ENCODE measurements around the gene EEFSEC. TPM values are rescaled to one million over a fixed set of nuclear protein-coding genes. Genes with fewer than 3 reads are reported as not detected.

Gene EEFSEC
- total and polyA plus RNA-seq, 2 of the 4 experiments (the other 2 are of a cell fraction) = 4.5 to 9.3 TPM

DNA sequence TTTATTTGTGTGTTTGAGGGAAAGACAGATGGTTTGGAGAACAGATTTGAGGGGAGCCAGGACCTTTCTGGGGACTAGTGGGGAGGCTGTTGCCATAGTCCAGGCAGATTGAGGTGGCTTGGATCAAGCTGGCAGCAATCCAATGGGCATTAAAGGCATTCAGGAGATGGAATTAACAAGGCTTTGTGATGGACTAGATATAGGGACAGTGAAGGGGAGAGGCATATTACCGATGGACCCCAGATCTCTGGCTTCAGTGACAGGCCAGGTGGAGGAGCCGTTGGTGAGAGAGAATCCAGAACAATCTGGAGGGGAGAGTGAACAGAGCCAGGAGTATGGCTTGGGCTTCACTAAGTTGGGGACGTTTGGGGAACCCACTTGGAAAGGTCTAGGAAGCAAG, 124.8 kb downstream of the EEFSEC start:
- Histone ChIP-seq H4K5ac (ENCODE audit: low read depth, low read length) (0 out of 2 replicates have a peak overlapping the region, but pooled peaks have one; percentile 38), H3K18ac (ENCODE audit: low read depth, low read length) (peak overlapping the region; percentile 20; the same call in 1 of the 2 replicates), H2BK5ac (ENCODE audit: low read depth, low read length, poor library complexity, severe bottlenecking) (no peak overlapping the region), H4K8ac (ENCODE audit: low read depth in 2 of 2, low read length in 2 of 2) (peak overlapping the region in 1 of 2 experiments; percentile 50; a peak in 1 of 4 replicates), H3K9ac (ENCODE audit: low read depth, low read length) (no peak overlapping the region), H2AK9ac (replicated peaks; ENCODE audit: low read depth, low read length, poor library complexity) (peak overlapping the region; percentile 71), H3K4me2 (ENCODE audit: low read depth, low read length) (no peak overlapping the region), H3K56ac (ENCODE audit: extremely low read depth, insufficient read depth, low read length) (no peak overlapping the region), H3K4me3 (ENCODE audit: insufficient read depth, low read depth, low read length) (no peak overlapping the region), H3K27me3 (ENCODE audit: control insufficient read depth, insufficient read depth, low read length) (no peaks in the 10 kb centered on the region), H2BK20ac (ENCODE audit: low read depth, low read length) (peak overlapping the region; percentile 52; the same call in 1 of the 2 replicates), H3K9me1 (ENCODE audit: insufficient read depth, low read length) (peaks cover 31% of the 10 kb centered on the region), H3K36me3 (ENCODE audit: control insufficient read depth, insufficient read depth, low read length) (no peaks in the 10 kb centered on the region), H2BK120ac (ENCODE audit: low read depth, low read length) (peak overlapping the region; percentile 49; the same call in 1 of the 2 replicates), H3K23ac (ENCODE audit: low read depth, low read length) (no peak overlapping the region), H3K4ac (ENCODE audit: low read depth, low read length) (peak overlapping the region; percentile 62), H2BK15ac (ENCODE audit: low read depth, low read length) (0 out of 3 replicates have a peak overlapping the region, but pooled peaks have one; percentile 10), H3K79me1 (ENCODE audit: low read depth in 1 of 2, low read length in 2 of 2) (peaks cover 2 to 27% of the 10 kb centered on the region in 2 experiments; a peak in 1 of 4 replicates), H2AK5ac (ENCODE audit: low read depth, low read length) (peak overlapping the region; percentile 65), H2AFZ (replicated peaks; ENCODE audit: low read length, poor library complexity) (no peak overlapping the region), H3K4me1 (ENCODE audit: control insufficient read depth, insufficient read depth, low read length) (peaks cover 39% of the 10 kb centered on the region), H4K20me1 (ENCODE audit: insufficient read depth, low read length) (peaks cover 6% of the 10 kb centered on the region; the same call in 1 of the 2 replicates), H3K9me3 (ENCODE audit: control insufficient read depth, insufficient read depth, low read length) (no peaks in the 10 kb centered on the region), H4K91ac (ENCODE audit: insufficient read depth, low read depth, low read length) (peak overlapping the region; percentile 17; the same call in 1 of the 2 replicates), H3K27ac (ENCODE audit: insufficient read depth, low read length) (no peak overlapping the region; the same call in 1 of the 2 replicates), H3K14ac (replicated peaks; ENCODE audit: low read depth, low read length) (peak overlapping the region; percentile 55)
- 56% methylated on average over 3 of the region's 3 CpGs; no CpG with 5 or more reads in 1 of the 2 experiments for WGBS, 2 experiments (ENCODE audit: extremely low coverage in 2 of 2, insufficient read length in 1 of 2)
- CTCF ChIA-PET = interaction anchor here (0.5 to 1.5 kb wide), 2 partner anchors 108 to 953 kb away, joined by 4 read pairs; no protein-coding TSS in a partner anchor
- POLR2A ChIA-PET (ENCODE audit: unreplicated experiment) = no interaction called here
- no peak for ATAC-seq (ENCODE audit: low read depth)
- intact Hi-C loops (cut with micrococcal nuclease) (no loop called here), dilution Hi-C loops (cut with HindIII; ENCODE audit: low sequenced_read_pairs, unreplicated experiment) (no loop called here), in situ Hi-C loops (cut with MboI; ENCODE audit: low sequenced_read_pairs) (no loop called here)
- DNase-seq = no peak
- BruUV-seq (replicated peaks) = no TSS peak
- TF ChIP-seq USF2 (IDR thresholded peaks at IDR 0.05; ENCODE audit: low read depth, low read length) (no peak), RCOR1 (IDR thresholded peaks at IDR 0.05; ENCODE audit: insufficient replicate concordance, low read length) (no peak), CEBPB (IDR thresholded peaks at IDR 0.05; ENCODE audit: low read depth, low read length) (no peak), FOS (IDR thresholded peaks at IDR 0.05; ENCODE audit: low read depth, low read length) (no peak), NFE2L2 (IDR thresholded peaks at IDR 0.05; ENCODE audit: low read depth, low read length) (no peak), RAD21 (IDR thresholded peaks at IDR 0.05; ENCODE audit: low read length) (no peak), MAZ (IDR thresholded peaks at IDR 0.05; ENCODE audit: borderline replicate concordance, low read depth, low read length) (no peak), POLR2A (IDR thresholded peaks at IDR 0.05; ENCODE audit: low read depth, low read length) (no peak), MAFK (IDR thresholded peaks at IDR 0.05; ENCODE audit: low read depth, low read length) (no peak), CHD1 (IDR thresholded peaks at IDR 0.05; ENCODE audit: low read depth, low read length) (no peak), SMC3 (IDR thresholded peaks at IDR 0.05; ENCODE audit: low read depth, low read length) (no peak), MXI1 (IDR thresholded peaks at IDR 0.05; ENCODE audit: borderline replicate concordance, low read depth, low read length) (no peak), BHLHE40 (IDR thresholded peaks at IDR 0.05; ENCODE audit: low read depth, low read length) (no peak), RFX5 (IDR thresholded peaks at IDR 0.05; ENCODE audit: low read depth, low read length) (no peak)
- TF ChIP-seq, protein P1, sequence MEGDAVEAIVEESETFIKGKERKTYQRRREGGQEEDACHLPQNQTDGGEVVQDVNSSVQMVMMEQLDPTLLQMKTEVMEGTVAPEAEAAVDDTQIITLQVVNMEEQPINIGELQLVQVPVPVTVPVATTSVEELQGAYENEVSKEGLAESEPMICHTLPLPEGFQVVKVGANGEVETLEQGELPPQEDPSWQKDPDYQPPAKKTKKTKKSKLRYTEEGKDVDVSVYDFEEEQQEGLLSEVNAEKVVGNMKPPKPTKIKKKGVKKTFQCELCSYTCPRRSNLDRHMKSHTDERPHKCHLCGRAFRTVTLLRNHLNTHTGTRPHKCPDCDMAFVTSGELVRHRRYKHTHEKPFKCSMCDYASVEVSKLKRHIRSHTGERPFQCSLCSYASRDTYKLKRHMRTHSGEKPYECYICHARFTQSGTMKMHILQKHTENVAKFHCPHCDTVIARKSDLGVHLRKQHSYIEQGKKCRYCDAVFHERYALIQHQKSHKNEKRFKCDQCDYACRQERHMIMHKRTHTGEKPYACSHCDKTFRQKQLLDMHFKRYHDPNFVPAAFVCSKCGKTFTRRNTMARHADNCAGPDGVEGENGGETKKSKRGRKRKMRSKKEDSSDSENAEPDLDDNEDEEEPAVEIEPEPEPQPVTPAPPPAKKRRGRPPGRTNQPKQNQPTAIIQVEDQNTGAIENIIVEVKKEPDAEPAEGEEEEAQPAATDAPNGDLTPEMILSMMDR (conservative IDR thresholded peaks at IDR 0.05; ENCODE audit: low read depth, low read length) = no peak
- TF ChIP-seq, protein P2, sequence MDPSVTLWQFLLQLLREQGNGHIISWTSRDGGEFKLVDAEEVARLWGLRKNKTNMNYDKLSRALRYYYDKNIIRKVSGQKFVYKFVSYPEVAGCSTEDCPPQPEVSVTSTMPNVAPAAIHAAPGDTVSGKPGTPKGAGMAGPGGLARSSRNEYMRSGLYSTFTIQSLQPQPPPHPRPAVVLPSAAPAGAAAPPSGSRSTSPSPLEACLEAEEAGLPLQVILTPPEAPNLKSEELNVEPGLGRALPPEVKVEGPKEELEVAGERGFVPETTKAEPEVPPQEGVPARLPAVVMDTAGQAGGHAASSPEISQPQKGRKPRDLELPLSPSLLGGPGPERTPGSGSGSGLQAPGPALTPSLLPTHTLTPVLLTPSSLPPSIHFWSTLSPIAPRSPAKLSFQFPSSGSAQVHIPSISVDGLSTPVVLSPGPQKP (IDR thresholded peaks at IDR 0.05; ENCODE audit: borderline replicate concordance, low read depth, low read length) = no peak
